Lung microvascular endothelial cell (primary cell): ENCODE data around the gene ZDHHC7. TPM values are rescaled to one million over a fixed set of nuclear protein-coding genes. Genes with fewer than 3 reads are reported as not detected.
"Not testable (repeated sequence)": the region's sequence is repeated elsewhere in the genome, so short reads cannot be mapped to it uniquely, and the experiment has no call there.

Experiments
- DNase-seq, 2 donors: peaks; one replicate each; pipeline versions ENCODE4 v3.0.0 to v3.0.0-alpha.2; 2010; ENCODE audit warnings: low read depth in 2 of 2
- total RNA-seq: library from RNA; depleted of rRNA; stranded (reverse); fragments of >200 nt; gene quantifications from 2 replicates; pipeline ENCODE4 v1.2.1, GENCODE V29; 2014

The ZDHHC7 gene, protein sequence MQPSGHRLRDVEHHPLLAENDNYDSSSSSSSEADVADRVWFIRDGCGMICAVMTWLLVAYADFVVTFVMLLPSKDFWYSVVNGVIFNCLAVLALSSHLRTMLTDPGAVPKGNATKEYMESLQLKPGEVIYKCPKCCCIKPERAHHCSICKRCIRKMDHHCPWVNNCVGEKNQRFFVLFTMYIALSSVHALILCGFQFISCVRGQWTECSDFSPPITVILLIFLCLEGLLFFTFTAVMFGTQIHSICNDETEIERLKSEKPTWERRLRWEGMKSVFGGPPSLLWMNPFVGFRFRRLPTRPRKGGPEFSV
- total RNA-seq = 27.7 and 32.9 TPM in 2 replicates

DNA sequence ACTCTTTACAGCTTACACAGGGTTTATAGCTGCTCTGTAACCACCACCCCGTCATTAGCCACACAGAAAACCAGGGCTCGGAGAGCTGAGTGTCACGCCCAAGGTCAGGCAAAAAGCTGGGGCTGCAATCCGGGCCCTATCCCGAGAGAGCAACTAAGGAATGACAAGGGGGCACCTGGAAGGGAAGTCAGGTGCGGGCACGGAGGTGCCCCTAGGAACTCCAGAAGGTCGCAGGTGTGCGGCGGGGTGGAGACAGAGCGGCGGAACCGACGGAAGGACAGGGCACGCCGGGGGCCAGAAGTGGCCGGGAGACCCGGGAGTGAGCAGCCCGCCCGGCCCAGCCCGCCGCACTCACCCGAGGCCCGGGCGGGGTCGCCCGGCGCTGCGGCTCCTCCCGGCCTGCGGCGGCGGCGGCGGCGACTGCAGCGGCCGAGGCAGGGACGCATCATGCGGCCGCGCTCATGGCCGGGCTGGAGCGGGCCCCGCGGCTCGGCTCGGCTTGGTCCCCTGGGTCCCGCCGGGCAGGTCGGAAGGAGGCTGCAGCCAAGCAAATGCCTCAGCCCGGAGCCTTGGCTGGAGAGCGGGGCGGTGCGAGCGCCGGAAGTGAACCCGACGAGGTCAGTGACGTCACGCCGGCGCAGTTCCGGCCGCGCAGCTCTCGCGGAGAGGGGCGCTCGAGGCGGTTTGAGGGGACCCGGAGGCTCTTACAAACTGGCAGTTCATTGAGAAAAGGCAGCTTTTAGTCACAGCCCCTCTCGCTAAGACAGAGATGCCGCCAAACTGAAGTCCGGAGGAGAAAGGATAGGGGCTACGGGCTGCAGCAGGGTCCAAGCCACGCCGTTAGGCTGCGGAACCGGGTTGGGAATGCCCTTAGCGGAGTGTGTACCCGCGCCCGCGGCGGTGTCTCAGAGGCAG lies at the start of gene ZDHHC7:
ZDHHC7 (minus strand) TSS at position 605 of the 915 bp plus-strand sequence. CDS start 20,917 bp downstream, outside the sequence.
- peak; percentile 90 for DNase-seq

- DNase-seq = no peak
Measured at GRCh38 chr16:85058909-85059308, 47.6 kb upstream of the ZDHHC7 start.

GRCh38 chr16:85057948-85058347 lies 46.6 kb upstream of the ZDHHC7 start:
- no peak for DNase-seq

DNA sequence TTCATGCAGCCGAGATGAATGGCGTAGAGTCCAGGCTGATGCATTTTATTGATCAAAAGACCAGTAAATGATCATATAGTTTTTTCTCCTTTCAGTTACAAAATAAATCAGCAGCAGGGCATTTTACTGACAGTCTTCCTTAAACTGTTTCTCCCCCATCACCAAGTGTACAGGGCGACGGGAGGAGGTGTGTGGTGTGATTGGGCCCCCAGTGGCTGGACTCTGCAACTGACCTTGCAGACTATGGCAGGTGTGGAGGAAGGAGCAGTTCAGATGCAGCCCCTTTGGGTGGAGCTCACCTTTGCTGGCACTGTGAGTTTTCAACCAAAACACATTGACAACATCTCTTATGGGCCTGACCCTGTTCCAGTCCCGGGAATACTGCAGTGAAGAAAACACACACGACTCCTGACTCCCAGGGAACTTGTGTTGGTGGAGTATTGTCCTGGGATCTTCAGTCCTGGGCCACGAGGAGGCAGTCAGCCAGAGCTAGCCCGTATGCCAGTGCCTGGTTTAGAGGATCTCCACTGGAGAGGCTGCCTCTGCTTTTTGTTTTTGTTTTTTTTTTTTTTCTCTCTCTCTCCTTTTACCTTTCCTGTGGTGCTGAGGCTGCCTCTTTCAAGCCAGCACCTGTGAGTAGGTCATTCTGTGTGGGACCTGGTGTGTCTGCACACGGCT lies 46.0 kb upstream of the ZDHHC7 start:
- DNase-seq = no peak

- peak; percentile 22 to 74 for DNase-seq
Measured at GRCh38 chr16:85056211-85056748, 44.9 kb upstream of the ZDHHC7 start.

DNA sequence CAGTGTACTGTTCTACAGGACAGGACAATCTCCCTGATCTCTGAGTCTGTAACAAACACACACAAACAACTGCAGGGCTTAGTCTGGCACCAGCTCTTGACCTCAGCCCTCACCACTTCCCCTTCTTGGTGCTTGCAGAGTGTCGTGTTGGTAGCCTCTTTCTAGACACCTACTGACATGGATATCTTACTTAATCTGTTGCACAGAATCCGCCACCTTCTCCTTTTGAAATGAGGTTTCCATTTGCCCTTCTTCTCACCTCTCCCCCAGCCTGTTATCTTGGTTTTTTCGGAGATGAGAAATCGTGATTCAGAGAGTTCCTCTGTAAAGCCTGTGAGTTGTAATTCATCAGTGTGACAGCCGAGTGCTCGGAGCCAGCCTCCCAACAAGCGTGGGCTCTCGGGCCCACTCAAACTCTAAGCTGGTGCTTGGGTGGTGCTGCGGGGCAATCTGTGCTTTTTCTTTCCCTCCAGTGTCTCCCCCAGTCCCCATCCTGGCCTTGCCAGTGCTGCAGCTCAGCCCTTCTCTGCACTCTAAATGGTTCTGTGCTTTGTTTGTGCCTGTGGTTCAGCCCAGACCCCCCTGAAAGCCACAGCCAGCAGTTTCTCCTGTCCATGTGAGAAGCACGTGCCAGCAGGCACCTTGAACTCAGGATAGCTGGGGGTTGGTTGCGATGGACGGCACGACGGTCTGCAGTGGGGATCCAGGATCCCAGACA lies 44.3 kb upstream of the ZDHHC7 start:
- peak; percentile 24 to 73 for DNase-seq

GRCh38 chr16:85054948-85055492 lies 43.7 kb upstream of the ZDHHC7 start:
- DNase-seq = peak in 1 of 2 donors; percentile 59

DNA sequence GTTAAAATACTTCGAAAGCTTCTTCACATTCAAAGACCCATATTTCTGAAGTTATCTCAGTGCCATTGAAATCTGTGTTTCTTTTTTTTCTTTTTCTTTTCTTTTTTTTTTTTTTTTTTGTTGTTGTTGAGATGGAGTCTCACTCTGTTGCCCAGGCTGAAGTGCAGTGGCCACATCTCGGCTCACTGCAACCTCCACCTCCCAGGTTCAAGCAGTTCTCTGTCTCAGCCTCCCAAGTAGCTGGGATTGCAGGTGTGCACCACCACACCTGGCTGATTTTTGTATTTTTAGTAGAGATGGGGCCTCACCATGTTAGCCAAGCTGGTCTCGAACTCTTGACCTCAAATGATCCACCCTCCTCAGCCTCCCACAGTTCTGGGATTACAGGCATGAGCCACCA lies 43.0 kb upstream of the ZDHHC7 start:
- not testable (repeated sequence) for DNase-seq

DNA sequence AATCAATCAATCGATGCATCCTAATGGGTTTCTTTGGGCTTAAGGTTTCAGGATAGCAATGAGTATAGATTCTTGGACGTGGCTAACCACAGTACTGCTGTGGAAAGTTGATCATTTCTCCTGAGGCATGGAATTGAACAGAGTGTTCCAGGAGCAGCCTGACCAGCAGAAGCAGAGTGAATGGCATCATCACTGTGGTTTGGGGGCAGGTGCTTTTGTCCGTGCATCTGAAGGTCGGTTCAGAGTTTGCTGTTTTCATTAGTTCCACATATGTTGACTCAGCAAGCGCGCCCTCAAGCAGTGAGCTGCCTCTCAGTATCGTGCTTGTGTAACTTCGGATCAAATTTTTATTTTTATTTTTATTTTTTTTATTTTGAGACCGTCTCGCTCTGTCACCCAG lies 41.2 kb upstream of the ZDHHC7 start:
- DNase-seq = no peak

DNA sequence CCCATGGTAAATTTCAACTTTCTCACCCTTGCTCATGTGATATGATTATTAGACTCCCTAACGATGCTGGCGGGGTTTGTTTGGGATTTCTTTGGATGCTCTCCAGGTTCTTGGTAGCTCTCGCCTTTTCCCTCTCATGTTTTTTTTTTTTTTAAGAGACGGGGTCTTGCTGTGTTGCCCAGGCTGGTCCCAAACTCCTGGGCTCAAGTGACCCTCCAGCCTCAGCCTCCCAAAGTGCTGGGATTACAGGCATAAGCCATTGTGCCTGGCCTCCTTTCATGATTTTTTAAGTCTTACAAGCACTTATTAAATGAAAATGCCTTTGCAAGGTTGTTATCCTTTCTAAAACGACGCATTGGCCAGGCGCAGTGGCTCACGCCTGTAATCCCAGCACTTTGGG lies 40.3 kb upstream of the ZDHHC7 start:
- no peak for DNase-seq

DNA sequence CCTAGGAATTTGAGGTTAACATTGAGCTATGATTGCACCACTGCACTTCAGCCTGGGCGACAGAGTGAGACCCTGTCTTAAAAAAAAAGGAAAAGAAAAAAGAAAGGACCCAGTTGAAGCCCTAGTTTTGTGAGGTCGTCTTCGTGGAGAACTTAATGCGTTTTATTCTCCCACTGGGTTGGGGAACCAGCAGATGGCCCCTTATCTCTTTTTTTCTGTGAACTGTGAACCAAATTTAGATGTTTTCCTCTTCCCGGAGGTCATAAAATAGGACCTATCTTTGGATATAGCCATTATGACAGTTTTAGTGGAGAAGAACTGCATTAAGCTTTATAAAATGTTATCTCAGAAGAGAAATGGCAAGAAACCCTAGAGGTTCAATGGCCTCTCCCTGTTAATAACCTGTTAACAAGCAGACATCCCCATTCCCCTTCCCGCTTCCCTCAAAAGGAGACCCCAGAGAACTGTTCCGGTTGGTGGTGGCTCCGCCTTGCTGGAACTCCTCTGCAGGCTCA lies 39.8 kb upstream of the ZDHHC7 start:
- DNase-seq = no peak

GRCh38 chr16:85049706-85050305 lies 38.5 kb upstream of the ZDHHC7 start:
- no peak for DNase-seq

- DNase-seq = no peak
Measured at GRCh38 chr16:85048921-85049562, 37.7 kb upstream of the ZDHHC7 start.

DNA sequence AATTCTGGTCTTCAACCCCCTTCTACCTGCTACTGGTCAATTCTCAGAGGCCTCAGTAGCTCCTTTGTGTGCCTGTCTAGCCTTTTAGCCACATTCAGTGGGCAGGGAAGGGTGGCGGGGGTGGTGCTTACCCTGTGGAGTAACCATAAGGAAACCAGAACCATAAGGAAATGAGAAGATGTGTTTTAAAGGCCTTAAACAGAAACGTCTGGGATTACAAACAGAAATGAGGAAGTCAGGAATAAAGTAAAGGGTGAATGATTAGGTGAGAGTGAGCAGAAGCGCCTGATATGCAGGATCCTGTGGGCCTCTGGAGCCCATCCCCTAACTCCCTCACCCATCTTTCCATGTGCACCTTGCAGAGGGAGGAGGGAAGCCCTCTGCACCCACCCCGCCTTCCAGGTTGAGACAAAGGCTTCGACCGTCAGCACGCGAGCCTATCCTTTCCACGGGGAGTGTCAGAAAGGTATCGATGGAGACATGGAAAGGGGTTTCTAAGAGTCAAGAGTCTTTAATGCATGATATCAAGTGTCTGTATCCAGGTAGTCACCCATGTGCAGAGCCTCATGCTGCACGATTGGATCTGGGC lies 36.6 kb upstream of the ZDHHC7 start:
- DNase-seq = no peak

GRCh38 chr16:85046931-85047866 lies 35.9 kb upstream of the ZDHHC7 start:
- no peak for DNase-seq

GRCh38 chr16:85046472-85046916 lies 35.2 kb upstream of the ZDHHC7 start:
- DNase-seq = no peak

- DNase-seq = no peak
Measured at GRCh38 chr16:85045641-85046471, 34.5 kb upstream of the ZDHHC7 start.
